K562 (cell line): ENCODE measurements around the gene PCDHA11. TPM values are rescaled to one million over a fixed set of nuclear protein-coding genes. Genes with fewer than 3 reads are reported as not detected.
"Not testable (repeated sequence)": the region's sequence is repeated elsewhere in the genome, so short reads cannot be mapped to it uniquely, and the experiment has no call there.

Experiments used
- ATAC-seq: fragments of 200-7000 bp; cut with Tn5 transposase; 3 replicates; pipeline ENCODE4 v1.9.1; 2020; ENCODE audit warnings: moderate library complexity
- BruUV-seq: library from RNA; stranded (reverse); fragments of 400-500 nt; replicated peaks from 2 replicates; lab custom pipeline; 2021; lab: Mats Ljungman, UMichigan
- CTCF ChIA-PET: fragments of 300-600 bp; formaldehyde crosslinking; extraction: SDS; loops from one replicate; lab custom pipeline; 2021; ENCODE audit warnings: low intra/inter-chr PET ratio; lab: Yijun Ruan, JAX
- POLR2A ChIA-PET: fragments of 300-600, 350-650 bp; sonication (Branson Sonifier 250); formaldehyde crosslinking; extraction: SDS; loops from one replicate; lab custom pipeline; 2021; ENCODE audit warnings: antibody characterized with exemption, inconsistent platforms; lab: Yijun Ruan, JAX
- DNase-seq, 4 experiments: peaks; one replicate each; pipeline versions ENCODE4 v3.0.0 to v3.0.0-alpha.2; 2011 to 2018; ENCODE audit warnings: low spot score in 3 of 4, mixed read lengths in 3 of 4; ENCODE audit errors: extremely low read depth in 1 of 4
- FAIRE-seq: peaks from 2 replicates; lab custom pipeline; 2011; peaks lifted over from hg19 to GRCh38; lab: Jason Lieb, UNC
- H2AFZ ChIP-seq: 2 replicates; pipeline ENCODE4 v1.6.0; 2011; ENCODE audit warnings: low read depth, low read length, control low read depth, inconsistent platforms
- H3K27ac ChIP-seq: fragments of 200-600 bp; 3 replicates; pipeline ENCODE4 v1.8.0; 2011; ENCODE audit warnings: low read depth, mild to moderate bottlenecking, control low read depth, inconsistent platforms, low read length, moderate library complexity, mixed read lengths; ENCODE audit errors: extremely low read depth
- H3K27me3 ChIP-seq, 2 experiments: fragments of 300-600 bp in 1 of 2; 2 replicates in 1 of 2; 3 replicates in 1 of 2; pipeline versions ENCODE4 v1.6.0 to v1.8.0; 2011; ENCODE audit warnings: inconsistent platforms in 2 of 2, low read length in 2 of 2, mild to moderate bottlenecking in 1 of 2, mixed read lengths in 1 of 2, moderate library complexity in 1 of 2; ENCODE audit not compliant: control insufficient read depth in 2 of 2, insufficient read depth in 2 of 2
- H3K36me3 ChIP-seq: fragments of 300-600 bp; 3 replicates; pipeline ENCODE4 v1.8.0; 2011; ENCODE audit warnings: mild to moderate bottlenecking, low read length, inconsistent platforms; ENCODE audit not compliant: control insufficient read depth, insufficient read depth
- H3K4me1 ChIP-seq, 2 experiments: fragments of 200-600 bp in 1 of 2; replicated peaks in 1 of 2; 2 replicates in 1 of 2; 3 replicates in 1 of 2; pipeline versions ENCODE4 v1.5.1 to v1.8.0; 2011; ENCODE audit warnings: inconsistent platforms in 2 of 2, low read length in 2 of 2, mild to moderate bottlenecking in 1 of 2, mixed read lengths in 1 of 2, moderate library complexity in 1 of 2; ENCODE audit not compliant: control insufficient read depth in 2 of 2, insufficient read depth in 2 of 2
- H3K4me2 ChIP-seq: 2 replicates; pipeline ENCODE4 v1.6.1; 2011; ENCODE audit warnings: low read length, control low read depth, inconsistent platforms, mixed read lengths; ENCODE audit not compliant: insufficient read depth
- H3K4me3 ChIP-seq: fragments of 200-600 bp; sonication (generic), shearing (Covaris generic); 2 replicates; pipeline ENCODE4 v1.5.1; 2016; ENCODE audit warnings: control low read depth, inconsistent platforms
- H3K79me2 ChIP-seq: fragments of 200-600 bp; 3 replicates; pipeline ENCODE4 v1.8.0; 2011; ENCODE audit warnings: low read length, inconsistent platforms; ENCODE audit not compliant: control insufficient read depth, insufficient read depth
- H3K9ac ChIP-seq, 2 experiments: 2 replicates each; pipeline versions ENCODE4 v1.6.0 to v1.6.1; 2011; ENCODE audit warnings: low read depth in 2 of 2, low read length in 2 of 2, control low read depth in 1 of 2, inconsistent platforms in 1 of 2, mild to moderate bottlenecking in 1 of 2, mixed read lengths in 1 of 2; ENCODE audit not compliant: insufficient read depth in 1 of 2
- H3K9me1 ChIP-seq: one replicate; pipeline ENCODE4 v1.6.0; 2011; ENCODE audit warnings: inconsistent platforms, mild to moderate bottlenecking, low read length, moderate library complexity; ENCODE audit not compliant: control insufficient read depth, insufficient read depth
- H3K9me3 ChIP-seq: replicated peaks from 2 replicates; pipeline ENCODE4 v1.5.1; 2011; ENCODE audit warnings: low read depth, low read length, inconsistent platforms; ENCODE audit not compliant: control insufficient read depth, insufficient read depth
- H4K20me1 ChIP-seq: replicated peaks from 2 replicates; pipeline ENCODE4 v1.6.1; 2011; ENCODE audit warnings: low read length, inconsistent platforms, mixed read lengths; ENCODE audit not compliant: control insufficient read depth, insufficient read depth
- CTCF ChIP-seq, 3 experiments: IDR thresholded peaks in 2 of 3; conservative IDR thresholded peaks in 1 of 3; 2 replicates each; pipeline ENCODE4 v1.5.1; 2011 to 2012; ENCODE audit warnings: low read length in 3 of 3, mild to moderate bottlenecking in 3 of 3, control low read depth in 2 of 3, improper control_type of control experiment in 1 of 3, inconsistent platforms in 1 of 3, low read depth in 1 of 3, mixed read lengths in 1 of 3, moderate library complexity in 1 of 3; ENCODE audit not compliant: insufficient read depth in 2 of 3
- WGBS: fragments of 100-300 bp; shearing (Covaris generic); methylation state at CpG from one replicate; pipeline ENCODE4 v1.1.6; 2016; ENCODE audit warnings: low coverage, mixed read lengths; ENCODE audit not compliant: insufficient coverage; ENCODE audit errors: missing lambda C conversion rate; 5-methylcytosine and 5-hydroxymethylcytosine counted together
- in situ Hi-C: fragments of 300-500 bp; cut with MboI; formaldehyde crosslinking; loops from 4 replicates; pipeline ENCODE4 v1.15.0; 2018; ENCODE audit warnings: inconsistent platforms, mixed read lengths
- intact Hi-C: fragments of 100-400 bp; cut with micrococcal nuclease; formaldehyde crosslinking; loops from 2 replicates; pipeline ENCODE4 v1.14.2; 2022
- polyA plus RNA-seq, 8 experiments: library from polyadenylated mRNA; depleted of rRNA in 4 of 8; stranded (reverse) in 5 of 8; unstranded in 3 of 8; fragments of >200 nt; fragmentation: Nextera tagmentation in 2 of 8; fragmentation: Illumina TruSeq in 1 of 8; extraction: Ambion mirVana in 2 of 8; extraction: Trizol in 1 of 8; gene quantifications; 2 replicates each; pipeline versions ENCODE4 v1.2.1 to v1.2.3, GENCODE V29; 2011 to 2014; ENCODE audit warnings: inconsistent platforms in 1 of 8, missing spikeins in 1 of 8
- total RNA-seq, 7 experiments: library from RNA; depleted of rRNA in 6 of 7; stranded (reverse); fragments of >200 nt in 6 of 7; fragmentation: Illumina TruSeq in 2 of 7; extraction: Trizol in 2 of 7; gene quantifications; 2 replicates each; pipeline versions ENCODE4 v1.2.1 to v1.2.3, GENCODE V29; 2011 to 2021; ENCODE audit warnings: low replicate concordance in 1 of 7

The PCDHA11 gene
- total and polyA plus RNA-seq, 9 of the 15 experiments (the other 6 are each of a cell fraction or from before 2014, with no cell fraction given): not detected

GRCh38 chr5:140848139-140849102 lies 20.3 kb upstream of the PCDHA11 start, which contains the start of gene PCDHA9:
PCDHA9 (plus strand) TSS chr5:140848382; CDS start chr5:140848496, 114 bp downstream.
- POLR2A ChIA-PET, CTCF ChIA-PET: not testable (repeated sequence)
- 15% methylated on average over 29 of the region's 48 CpGs for WGBS

DNA sequence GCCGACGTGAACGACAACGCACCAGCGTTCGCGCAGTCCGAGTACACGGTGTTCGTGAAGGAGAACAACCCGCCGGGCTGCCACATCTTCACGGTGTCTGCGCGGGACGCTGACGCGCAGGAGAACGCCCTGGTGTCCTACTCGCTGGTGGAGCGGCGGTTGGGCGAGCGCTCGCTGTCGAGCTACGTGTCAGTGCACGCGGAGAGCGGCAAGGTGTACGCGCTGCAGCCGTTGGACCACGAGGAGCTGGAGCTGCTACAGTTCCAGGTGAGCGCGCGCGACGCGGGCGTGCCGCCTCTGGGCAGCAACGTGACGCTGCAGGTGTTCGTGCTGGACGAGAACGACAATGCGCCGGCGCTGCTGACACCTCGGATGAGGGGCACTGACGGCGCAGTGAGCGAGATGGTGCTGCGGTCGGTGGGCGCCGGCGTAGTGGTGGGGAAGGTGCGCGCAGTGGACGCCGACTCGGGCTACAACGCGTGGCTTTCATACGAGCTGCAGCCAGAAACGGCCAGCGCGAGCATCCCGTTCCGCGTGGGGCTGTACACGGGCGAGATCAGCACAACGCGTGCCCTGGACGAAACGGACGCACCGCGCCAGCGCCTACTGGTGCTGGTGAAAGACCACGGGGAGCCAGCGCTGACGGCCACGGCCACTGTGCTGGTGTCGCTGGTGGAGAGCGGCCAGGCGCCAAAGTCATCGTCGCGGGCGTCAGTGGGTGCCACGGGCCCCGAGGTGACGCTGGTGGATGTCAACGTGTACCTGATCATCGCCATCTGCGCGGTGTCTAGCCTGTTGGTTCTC lies 18.7 kb upstream of the PCDHA11 start:
- BruUV-seq, CTCF ChIA-PET, DNase-seq, H2AFZ ChIP-seq, POLR2A ChIA-PET, H3K9me3 ChIP-seq, FAIRE-seq, intact Hi-C loops, H3K79me2 ChIP-seq, H3K9me1 ChIP-seq, H4K20me1 ChIP-seq, in situ Hi-C loops, H3K36me3 ChIP-seq, H3K27me3 ChIP-seq, H3K4me3 ChIP-seq, H3K27ac ChIP-seq, H3K9ac ChIP-seq, H3K4me2 ChIP-seq, H3K4me1 ChIP-seq, ATAC-seq: not testable (repeated sequence)
- 20% methylated on average over 55 of the region's 101 CpGs for WGBS

More at GRCh38 chr5:140848139-140849102, 20.3 kb upstream of the PCDHA11 start, which contains the start of gene PCDHA9:
- not testable (repeated sequence) for H2AFZ ChIP-seq, H3K9ac ChIP-seq, H3K4me1 ChIP-seq, H4K20me1 ChIP-seq, H3K27ac ChIP-seq, H3K4me3 ChIP-seq, H3K79me2 ChIP-seq
- peak in 1 of 3 experiments; percentile 14; a peak in 1 of 6 replicates for TF ChIP-seq CTCF (IDR thresholded peaks at IDR 0.05 in 2 of 3, conservative IDR thresholded peaks at IDR 0.05 in 1 of 3; ENCODE audit: insufficient read depth in 2 of 3, low read depth in 1 of 3, low read length in 3 of 3)
- TF ChIP-seq, all 486 proteins: peak for 1; not testable (repeated sequence) for 485
- H3K9me3 ChIP-seq, H3K4me2 ChIP-seq, intact Hi-C loops, DNase-seq, FAIRE-seq, BruUV-seq, in situ Hi-C loops, H3K36me3 ChIP-seq, H3K9me1 ChIP-seq, H3K27me3 ChIP-seq: not testable (repeated sequence)
- ATAC-seq: peak; percentile 61; the same call in 1 of the 3 replicates
